ENCODE measurements around the gene GPR150.

DNA sequence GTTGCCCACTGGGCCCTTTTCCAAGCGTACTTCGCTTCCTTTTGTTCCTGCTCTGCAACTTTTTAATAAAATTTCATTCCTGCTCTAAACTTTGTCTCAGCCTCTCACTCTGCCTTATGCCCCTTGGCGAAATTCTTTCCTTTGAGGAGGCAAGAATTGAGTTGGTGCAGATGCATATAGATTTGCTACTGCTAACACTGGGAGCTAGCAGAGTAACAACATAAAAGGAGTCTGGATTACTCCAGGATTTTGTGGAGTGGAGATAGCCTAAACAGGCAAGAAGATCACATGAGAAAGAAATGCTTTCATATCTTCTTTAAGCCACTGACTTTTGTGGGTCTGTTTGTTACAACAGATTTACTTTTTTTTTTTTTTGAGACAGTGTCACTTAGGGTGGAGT, 13.8 kb downstream of the GPR150 start:
- TF ChIP-seq POLR2A (IDR thresholded peaks at IDR 0.05; ENCODE audit: low read depth, low read length) (no peak), POLR2AphosphoS5 (IDR thresholded peaks at IDR 0.05; ENCODE audit: low read depth, low read length) (no peak)
